Measurements from ENCODE around the gene CNDP2.
"Not testable (repeated sequence)": the region's sequence is repeated elsewhere in the genome, so short reads cannot be mapped to it uniquely, and the experiment has no call there.

CNDP2 gene

DNA sequence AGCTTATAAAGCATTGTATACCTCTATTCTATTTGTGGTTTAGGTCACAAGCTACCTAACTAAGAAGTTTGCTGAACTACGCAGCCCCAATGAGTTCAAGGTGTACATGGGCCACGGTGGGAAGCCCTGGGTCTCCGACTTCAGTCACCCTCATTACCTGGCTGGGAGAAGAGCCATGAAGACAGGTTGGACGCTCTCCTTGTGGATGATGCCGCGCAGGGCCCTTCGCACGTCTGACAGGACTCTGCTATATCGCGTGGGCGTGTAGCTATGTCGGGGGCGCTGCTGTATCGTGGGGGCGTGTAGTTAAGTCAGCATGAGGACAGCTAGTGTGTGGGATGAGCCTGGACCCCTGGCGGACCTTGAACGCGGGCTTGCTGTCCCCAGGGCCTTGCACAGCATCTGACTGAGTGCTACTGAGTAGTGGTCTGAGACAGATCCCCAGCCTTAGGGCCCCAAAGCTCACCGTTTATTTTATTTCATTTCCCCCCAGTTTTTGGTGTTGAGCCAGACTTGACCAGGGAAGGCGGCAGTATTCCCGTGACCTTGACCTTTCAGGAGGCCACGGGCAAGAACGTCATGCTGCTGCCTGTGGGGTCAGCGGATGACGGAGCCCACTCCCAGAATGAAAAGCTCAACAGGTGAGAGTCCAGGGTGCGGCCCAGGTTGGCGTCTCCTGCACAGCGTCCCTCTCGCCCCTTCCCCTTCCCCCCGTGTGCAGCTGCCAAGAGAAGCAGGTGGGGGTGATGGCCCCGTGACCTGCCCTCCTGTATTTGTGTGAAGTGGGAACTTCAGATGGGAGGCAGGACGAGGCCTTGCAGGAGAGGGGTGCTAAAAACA is 22.5 kb downstream of the CNDP2 start:
- no peak for DNase-seq (ENCODE audit: low read depth in 1 of 2, low spot score in 1 of 2)
- in situ Hi-C loops (cut with HindIII; ENCODE audit: low pct_unique_long_range_greater_than_20kb, low sequenced_read_pairs): no loop called here
- TF ChIP-seq JUND (IDR thresholded peaks at IDR 0.05; ENCODE audit: low read depth): no peak

DNA sequence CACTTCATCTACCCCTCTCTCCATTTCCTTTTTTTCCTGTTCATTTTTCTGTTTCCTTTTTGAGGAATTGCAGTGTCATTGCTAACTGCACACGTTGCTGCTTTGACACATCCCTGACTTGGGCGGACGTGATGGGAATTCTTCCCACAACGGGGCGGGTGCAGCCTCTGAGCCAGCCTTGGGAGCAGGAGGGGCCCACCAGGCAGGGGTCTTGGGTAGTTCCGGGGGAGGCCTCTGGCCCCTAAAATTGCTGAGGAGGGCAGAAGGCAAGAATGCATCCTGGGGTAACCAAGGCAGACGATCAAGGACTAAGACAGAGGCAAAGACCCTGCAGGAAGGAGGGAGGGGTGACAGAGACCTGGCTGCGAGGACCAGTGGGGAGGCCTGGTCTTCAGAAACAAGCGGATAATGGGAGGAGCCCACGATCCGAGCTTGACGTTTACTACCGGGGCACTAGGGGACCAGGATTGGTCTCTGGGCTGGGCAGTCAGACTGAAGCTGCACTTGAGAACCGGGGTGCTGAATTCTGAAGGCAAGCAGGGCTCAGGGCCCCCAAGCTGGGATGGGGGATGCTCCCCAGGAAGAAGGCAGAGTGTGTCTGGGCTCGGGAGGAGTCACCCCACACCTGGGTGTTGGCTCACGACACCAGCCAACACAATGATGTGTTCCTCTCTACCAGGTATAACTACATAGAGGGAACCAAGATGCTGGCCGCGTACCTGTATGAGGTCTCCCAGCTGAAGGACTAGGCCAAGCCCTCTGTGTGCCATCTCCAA is 23.3 kb downstream of the CNDP2 start:
- TF ChIP-seq JUND (IDR thresholded peaks at IDR 0.05; ENCODE audit: low read depth): no peak
- no peak for DNase-seq (ENCODE audit: low read depth in 1 of 2, low spot score in 1 of 2)
- in situ Hi-C loops (cut with HindIII; ENCODE audit: low pct_unique_long_range_greater_than_20kb, low sequenced_read_pairs): no loop called here

DNA sequence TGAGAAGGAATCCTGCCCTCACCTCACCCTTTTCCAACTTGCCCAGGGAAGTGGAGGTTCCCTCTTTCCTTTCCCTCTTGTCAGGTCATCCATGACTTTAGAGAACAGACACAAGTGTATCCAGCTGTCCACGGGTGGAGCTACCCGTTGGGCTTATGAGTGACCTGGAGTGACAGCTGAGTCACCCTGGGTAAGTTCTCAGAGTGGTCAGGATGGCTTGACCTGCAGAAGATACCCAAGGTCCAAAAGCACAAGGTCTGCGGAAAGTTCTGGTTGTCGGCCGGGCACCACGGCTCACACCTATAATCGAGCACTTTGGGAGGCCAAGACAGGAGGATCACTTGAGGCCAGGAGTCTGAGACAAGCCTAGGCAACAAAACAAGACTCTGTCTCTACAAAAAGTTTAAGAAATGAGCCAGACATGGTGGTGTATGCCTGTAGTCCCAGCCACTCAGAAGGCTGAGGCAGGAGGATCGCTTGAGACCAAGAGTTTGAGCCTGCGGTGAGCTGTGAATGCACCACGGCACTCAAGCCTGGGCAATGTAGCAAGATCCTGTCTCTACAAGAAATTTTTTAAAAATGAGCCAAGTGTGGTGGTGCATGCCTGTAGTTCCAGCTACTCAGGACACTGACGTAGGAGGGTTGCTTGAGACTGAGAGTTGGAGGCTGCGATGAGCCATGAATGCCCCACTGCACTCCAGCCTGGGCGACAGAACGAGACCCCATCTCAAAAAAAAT is 24.1 kb downstream of the CNDP2 start:
- in situ Hi-C loops (cut with HindIII; ENCODE audit: low pct_unique_long_range_greater_than_20kb, low sequenced_read_pairs): no loop called here
- TF ChIP-seq JUND (IDR thresholded peaks at IDR 0.05; ENCODE audit: low read depth): no peak
- no peak for DNase-seq (ENCODE audit: low read depth in 1 of 2, low spot score in 1 of 2)

DNA sequence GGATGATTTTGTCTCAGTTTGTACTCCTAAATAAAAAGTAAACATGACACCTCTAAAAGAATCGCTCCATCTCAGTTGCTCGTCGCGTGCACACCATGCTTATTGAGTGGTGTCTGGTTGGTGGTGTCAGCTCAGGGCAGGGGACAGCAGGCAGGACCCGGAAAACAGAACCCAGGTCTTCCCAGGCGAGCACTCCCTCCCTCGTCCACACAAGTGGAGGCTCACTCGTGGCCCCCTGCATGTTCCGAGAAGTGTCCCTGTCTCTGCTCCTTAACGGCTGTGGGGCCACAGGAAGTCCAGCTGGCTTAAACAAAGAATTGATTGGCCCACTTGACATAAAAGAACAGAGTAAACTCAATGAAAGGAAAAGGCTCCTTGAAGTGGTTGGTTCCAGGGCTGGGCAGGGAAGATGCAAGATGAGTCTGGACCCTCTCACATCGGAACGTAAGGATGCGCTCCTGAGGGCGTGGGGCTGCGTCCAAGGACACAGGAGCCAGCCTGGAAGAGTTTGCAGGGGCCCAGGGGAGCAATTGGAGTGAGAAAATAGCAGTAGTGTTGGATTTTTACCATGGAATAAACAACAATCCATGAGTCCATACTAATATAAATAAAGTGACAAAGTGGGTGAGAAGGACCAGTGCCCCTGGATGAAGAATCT is 25.0 kb downstream of the CNDP2 start:
- in situ Hi-C loops (cut with HindIII; ENCODE audit: low pct_unique_long_range_greater_than_20kb, low sequenced_read_pairs): no loop called here
- DNase-seq (ENCODE audit: low read depth in 1 of 2, low spot score in 1 of 2): no peak
- TF ChIP-seq JUND (IDR thresholded peaks at IDR 0.05; ENCODE audit: low read depth): no peak

DNA sequence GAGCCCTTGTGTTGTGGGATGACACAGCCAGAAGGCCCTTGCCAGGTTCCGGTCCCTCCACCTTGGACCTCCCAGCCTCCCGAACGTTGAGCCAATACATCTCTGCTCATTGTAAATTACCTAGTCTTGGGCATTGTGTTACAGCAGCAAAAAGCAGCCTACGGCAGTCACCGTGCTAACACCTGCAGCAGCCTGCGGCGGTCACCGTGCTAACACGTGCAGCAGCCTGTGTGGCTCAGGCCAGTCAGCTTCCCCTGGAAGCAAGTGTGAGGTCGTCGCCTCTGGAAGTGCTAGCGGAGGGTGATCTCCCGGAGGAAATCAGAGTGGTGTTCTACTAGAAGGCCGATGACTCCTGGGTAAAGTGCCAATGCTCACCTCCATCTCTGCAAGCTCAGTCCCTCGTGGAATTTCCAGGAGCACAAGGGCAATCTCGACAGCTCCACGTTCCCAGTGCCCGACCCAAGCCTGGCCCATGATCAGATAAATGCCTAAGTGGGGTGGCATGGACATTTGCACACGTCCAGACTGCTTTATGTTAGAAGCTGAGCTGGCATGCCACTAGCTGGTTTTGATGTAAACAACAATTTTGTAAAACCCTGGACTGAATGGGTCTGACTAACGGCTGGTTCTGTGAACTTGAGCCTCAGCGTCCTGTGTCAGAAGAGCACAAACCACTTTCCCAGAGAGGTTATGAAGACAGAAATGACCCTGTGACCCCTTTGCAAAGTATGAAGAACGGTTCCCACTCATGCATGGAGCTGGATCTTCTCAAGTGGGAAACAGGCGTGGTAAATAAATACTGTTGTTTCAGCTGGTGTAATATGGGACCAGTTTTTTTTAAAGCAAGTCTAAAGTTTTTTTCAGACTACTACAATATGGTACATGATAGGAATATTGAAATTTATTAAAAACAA is 26.7 kb downstream of the CNDP2 start:
- DNase-seq (ENCODE audit: low read depth in 1 of 2, low spot score in 1 of 2): no peak
- TF ChIP-seq JUND (IDR thresholded peaks at IDR 0.05; ENCODE audit: low read depth): no peak
- in situ Hi-C loops (cut with HindIII; ENCODE audit: low pct_unique_long_range_greater_than_20kb, low sequenced_read_pairs): no loop called here

DNA sequence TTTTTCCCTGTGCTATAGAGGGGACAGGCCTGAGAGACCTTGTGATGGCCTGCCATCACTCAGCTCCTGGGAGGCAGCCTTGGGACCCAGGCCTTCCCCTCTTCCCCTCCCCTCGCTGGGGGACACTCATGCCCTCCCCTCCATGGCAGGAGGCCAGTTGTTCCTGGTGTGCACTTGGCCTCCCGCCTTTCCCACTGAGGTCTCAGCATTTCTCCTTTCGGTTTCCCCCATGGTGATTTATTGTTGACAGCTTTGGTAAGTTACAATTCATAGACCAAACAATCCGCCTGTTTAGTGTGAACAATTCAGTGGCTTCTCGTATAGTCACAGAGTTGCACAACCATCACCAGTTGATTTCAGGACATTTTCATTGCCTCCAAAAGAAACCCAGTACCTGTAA is 27.9 kb downstream of the CNDP2 start:
- no peak for TF ChIP-seq JUND (IDR thresholded peaks at IDR 0.05; ENCODE audit: low read depth)
- no peak for DNase-seq (ENCODE audit: low read depth in 1 of 2, low spot score in 1 of 2)
- in situ Hi-C loops (cut with HindIII; ENCODE audit: low pct_unique_long_range_greater_than_20kb, low sequenced_read_pairs): no loop called here

DNA sequence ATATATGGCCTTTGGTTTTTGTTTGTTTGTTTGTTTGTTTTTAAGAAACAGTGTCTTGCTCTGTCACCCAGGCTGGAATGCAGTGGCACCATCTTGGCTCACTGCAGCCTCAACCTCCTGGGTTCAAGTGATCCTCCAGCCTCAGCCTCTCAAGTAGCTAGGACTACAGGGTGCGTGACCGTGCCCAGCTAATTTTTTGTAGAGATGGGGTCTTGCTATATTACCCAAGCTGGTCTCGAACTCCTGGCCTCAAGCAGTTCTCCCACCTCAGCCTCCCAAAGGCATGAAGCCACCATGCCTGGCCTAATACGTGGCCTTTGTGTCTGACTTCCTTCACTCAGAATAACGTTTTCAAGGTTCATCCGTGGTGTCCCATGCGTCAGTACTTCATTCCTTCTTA is 28.8 kb downstream of the CNDP2 start:
- DNase-seq (ENCODE audit: low read depth in 1 of 2, low spot score in 1 of 2); in situ Hi-C loops (cut with HindIII; ENCODE audit: low pct_unique_long_range_greater_than_20kb, low sequenced_read_pairs): not testable (repeated sequence)

DNA sequence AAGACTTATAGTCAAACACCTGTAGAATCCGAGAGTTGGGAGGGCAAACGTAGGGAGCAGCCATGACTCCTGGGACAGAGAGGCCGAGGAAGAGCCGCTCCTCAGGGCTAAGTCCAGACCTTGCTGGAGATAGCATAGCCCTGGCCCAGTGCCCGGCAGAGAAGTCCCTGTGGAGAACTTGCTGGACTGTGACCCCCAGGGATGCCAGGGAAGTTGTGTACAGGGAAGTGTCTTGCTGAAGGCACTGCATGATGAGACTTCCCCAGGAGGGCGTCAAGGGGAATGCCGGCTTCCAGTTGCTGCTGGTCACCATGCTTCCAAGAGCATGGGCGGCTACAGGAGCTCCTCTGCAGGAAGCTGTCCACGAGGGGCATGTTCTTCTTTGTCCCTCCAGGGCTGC is 29.6 kb downstream of the CNDP2 start:
- TF ChIP-seq JUND (IDR thresholded peaks at IDR 0.05; ENCODE audit: low read depth): no peak
- in situ Hi-C loops (cut with HindIII; ENCODE audit: low pct_unique_long_range_greater_than_20kb, low sequenced_read_pairs): no loop called here
- no peak for DNase-seq (ENCODE audit: low read depth in 1 of 2, low spot score in 1 of 2)

DNA sequence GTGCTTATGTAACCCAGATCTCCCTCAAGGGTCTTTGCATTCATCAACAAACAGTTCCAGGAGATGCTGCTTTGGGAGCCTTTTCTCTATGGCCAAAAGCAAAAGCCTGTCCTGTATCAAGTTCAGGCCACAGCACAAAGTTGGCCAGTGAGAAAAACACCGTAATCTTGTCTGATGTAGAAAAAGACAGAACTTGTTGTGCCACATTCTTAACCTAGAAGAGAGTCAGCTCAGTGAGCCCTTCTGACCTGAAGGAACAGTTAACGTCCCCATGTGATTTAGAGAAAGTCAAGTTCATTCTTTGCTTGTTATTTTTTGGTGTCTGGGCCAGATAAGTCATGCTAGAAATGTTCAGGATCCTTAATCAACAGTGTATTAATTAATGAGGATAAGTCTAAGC is 30.3 kb downstream of the CNDP2 start:
- in situ Hi-C loops (cut with HindIII; ENCODE audit: low pct_unique_long_range_greater_than_20kb, low sequenced_read_pairs): no loop called here
- TF ChIP-seq JUND (IDR thresholded peaks at IDR 0.05; ENCODE audit: low read depth): no peak
- DNase-seq (ENCODE audit: low read depth in 1 of 2, low spot score in 1 of 2): peak in 1 of 2 experiments; percentile 15

DNA sequence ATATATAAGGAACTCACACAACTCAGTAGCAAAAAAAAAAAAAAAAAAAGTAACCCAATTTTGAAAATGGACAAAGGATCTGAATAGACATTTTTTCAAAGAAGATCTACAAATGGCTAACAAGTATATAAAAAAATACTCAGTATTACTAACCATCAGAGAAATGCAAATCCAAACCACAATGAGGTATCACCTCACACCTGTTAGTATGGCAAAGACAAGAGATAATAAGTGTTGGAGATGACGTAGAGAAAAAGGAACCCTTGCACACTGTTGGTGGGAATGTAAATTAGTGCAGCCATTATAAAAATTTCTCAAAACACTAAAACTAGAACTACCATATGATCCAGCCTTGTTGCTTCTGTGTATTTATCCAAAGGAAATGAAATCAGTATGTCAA is 32.3 kb downstream of the CNDP2 start:
- in situ Hi-C loops (cut with HindIII; ENCODE audit: low pct_unique_long_range_greater_than_20kb, low sequenced_read_pairs): no loop called here
- no peak for DNase-seq (ENCODE audit: low read depth in 1 of 2, low spot score in 1 of 2)

DNA sequence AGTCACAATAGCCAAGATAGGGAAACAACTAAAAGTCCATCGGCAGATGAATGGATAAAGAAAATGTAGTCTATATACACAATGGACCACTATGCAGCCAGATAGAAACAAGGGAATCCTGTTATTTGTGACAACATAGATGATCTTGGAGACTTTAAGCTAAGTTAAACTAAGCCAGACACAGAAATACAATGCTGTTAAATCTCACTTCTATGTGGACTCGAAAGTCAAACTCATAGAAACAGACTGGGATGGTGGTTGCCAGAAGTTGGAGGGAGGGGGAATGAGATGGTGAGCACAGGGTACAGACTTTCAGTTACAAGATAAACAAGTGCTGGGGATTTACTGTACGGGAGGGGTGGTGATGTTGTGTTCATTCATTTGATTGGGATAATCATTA is 32.8 kb downstream of the CNDP2 start:
- in situ Hi-C loops (cut with HindIII; ENCODE audit: low pct_unique_long_range_greater_than_20kb, low sequenced_read_pairs): no loop called here
- DNase-seq (ENCODE audit: low read depth in 1 of 2, low spot score in 1 of 2): no peak
- no peak for TF ChIP-seq JUND (IDR thresholded peaks at IDR 0.05; ENCODE audit: low read depth)

More for the DNA sequence above, 32.3 kb downstream of the CNDP2 start:
- no peak for TF ChIP-seq JUND (IDR thresholded peaks at IDR 0.05; ENCODE audit: low read depth)

Measured in T47D (cell line).